ENCODE data around the gene STK38. TPM values are rescaled to one million over a fixed set of nuclear protein-coding genes. Genes with fewer than 3 reads are reported as not detected.
"Not testable (repeated sequence)": the region's sequence is repeated elsewhere in the genome, so short reads cannot be mapped to it uniquely, and the experiment has no call there.

Gene STK38
- total RNA-seq, 1 donor from 2014 or later: 50.1 TPM

DNA sequence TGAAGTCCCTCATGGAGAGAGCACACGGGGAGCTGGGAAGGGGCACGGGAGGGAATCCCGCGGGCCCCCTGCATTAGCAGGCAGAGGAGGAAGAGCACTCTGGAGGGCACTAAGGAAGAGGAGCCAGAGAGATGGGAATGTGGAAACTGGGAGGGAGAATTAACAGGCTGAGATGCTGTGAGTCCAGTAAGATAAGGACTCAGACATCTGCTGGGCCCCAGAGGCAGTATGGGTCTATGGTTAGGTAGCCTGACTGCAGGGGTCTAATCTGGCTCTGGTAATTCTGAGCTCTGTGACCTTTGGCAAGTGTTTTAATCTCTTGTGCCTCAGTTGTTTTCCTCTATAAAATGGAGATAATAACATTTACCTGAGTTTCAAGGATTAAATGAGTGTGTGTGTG is 31.2 kb upstream of the STK38 start:
- TF ChIP-seq, protein P1, sequence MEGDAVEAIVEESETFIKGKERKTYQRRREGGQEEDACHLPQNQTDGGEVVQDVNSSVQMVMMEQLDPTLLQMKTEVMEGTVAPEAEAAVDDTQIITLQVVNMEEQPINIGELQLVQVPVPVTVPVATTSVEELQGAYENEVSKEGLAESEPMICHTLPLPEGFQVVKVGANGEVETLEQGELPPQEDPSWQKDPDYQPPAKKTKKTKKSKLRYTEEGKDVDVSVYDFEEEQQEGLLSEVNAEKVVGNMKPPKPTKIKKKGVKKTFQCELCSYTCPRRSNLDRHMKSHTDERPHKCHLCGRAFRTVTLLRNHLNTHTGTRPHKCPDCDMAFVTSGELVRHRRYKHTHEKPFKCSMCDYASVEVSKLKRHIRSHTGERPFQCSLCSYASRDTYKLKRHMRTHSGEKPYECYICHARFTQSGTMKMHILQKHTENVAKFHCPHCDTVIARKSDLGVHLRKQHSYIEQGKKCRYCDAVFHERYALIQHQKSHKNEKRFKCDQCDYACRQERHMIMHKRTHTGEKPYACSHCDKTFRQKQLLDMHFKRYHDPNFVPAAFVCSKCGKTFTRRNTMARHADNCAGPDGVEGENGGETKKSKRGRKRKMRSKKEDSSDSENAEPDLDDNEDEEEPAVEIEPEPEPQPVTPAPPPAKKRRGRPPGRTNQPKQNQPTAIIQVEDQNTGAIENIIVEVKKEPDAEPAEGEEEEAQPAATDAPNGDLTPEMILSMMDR (conservative IDR thresholded peaks at IDR 0.05): no peak
- Mint-ChIP-seq H3K27ac (peak overlapping the region; percentile 93), H3K36me3 (no peaks in the 10 kb centered on the region)

DNA sequence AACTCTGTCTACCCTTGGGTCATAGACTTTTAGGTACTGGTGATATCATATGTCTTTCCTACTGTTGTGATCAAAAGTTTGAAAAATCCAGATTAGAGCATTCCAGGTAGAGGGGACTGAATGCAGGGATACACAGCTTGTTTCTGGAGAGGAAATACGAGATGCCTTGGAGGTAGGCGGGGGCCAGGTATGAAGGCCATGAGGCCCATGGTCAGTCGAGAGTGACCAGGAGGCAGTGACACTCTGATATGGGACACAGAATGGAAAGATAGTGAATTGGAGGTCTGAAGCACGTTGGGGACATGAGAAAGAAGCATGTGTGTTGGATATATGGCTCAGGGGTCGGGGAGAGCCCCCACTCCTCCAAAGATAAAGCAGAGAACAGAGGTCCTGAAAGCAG is 30.8 kb upstream of the STK38 start:
- H3K36me3 Mint-ChIP-seq: no peaks in the 10 kb centered on the region
- no peaks in the 10 kb centered on the region for H3K27me3 Mint-ChIP-seq
- no peak overlapping the region for H3K4me3 Mint-ChIP-seq
- H3K27ac Mint-ChIP-seq: peak overlapping the region; percentile 93
- TF ChIP-seq, protein P1 (conservative IDR thresholded peaks at IDR 0.05): no peak
- H3K9me3 Mint-ChIP-seq: no peaks in the 10 kb centered on the region
- H3K4me1 Mint-ChIP-seq (ENCODE audit: unreplicated experiment): peaks cover 17% of the 10 kb centered on the region
- no peak for DNase-seq (ENCODE audit: extremely low spot score, unreplicated experiment)

More for the DNA sequence above, 31.2 kb upstream of the STK38 start:
- Mint-ChIP-seq H3K4me1 (ENCODE audit: unreplicated experiment) (peaks cover 17% of the 10 kb centered on the region), H3K27me3 (no peaks in the 10 kb centered on the region), H3K9me3 (no peaks in the 10 kb centered on the region), H3K4me3 (no peak overlapping the region)
- DNase-seq (ENCODE audit: extremely low spot score, unreplicated experiment): no peak

DNA sequence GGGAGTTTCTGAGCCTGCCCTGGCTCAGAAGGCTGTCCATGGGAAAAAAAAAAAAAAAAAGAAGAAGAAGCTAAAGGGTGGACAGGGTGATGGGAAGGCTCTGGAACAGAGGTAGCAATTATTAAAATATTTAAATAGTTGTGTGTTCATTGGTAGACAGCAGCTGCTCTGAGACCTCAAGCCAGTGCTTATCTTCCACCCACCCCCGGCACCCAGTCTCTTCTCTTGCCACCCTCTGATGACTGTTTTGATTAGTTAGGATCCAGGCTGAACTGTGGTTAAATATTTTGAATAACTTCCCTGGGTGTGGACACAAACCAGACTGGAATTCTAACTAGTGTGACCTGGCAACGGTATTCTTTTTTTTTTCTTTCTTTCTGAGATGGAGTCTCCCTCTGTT is 30.0 kb upstream of the STK38 start:
- DNase-seq (ENCODE audit: extremely low spot score, unreplicated experiment): no peak
- no peaks in the 10 kb centered on the region for H3K27me3 Mint-ChIP-seq
- peak overlapping the region; percentile 93 for H3K27ac Mint-ChIP-seq
- no peaks in the 10 kb centered on the region for H3K9me3 Mint-ChIP-seq
- TF ChIP-seq, protein P1 (conservative IDR thresholded peaks at IDR 0.05): no peak
- H3K36me3 Mint-ChIP-seq: no peaks in the 10 kb centered on the region
- peak overlapping the region; percentile 50 for H3K4me3 Mint-ChIP-seq
- peaks cover 17% of the 10 kb centered on the region for H3K4me1 Mint-ChIP-seq (ENCODE audit: unreplicated experiment)

DNA sequence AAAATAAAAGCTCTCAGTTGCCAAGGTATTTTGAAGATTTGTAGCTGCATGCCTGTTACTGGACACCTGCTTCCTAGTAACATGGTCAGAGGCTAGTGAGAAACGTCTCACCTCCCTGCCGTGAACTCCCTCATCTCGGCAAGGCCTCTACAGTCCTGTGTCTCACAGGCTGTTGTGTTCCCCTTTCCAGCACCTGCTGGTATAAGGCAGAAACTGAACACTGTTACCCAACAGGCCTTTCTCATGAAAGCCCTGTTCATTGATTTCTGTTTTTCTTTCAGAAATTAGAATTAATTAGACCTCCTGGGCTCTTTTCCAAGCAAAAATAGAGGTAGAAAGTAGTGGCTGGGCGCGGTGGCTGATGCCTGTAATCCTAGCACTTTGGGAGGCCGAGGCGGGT is 29.3 kb upstream of the STK38 start:
- Mint-ChIP-seq H3K4me1 (ENCODE audit: unreplicated experiment) (peaks cover 17% of the 10 kb centered on the region), H3K4me3 (no peak overlapping the region), H3K27me3 (no peaks in the 10 kb centered on the region), H3K27ac (peak overlapping the region; percentile 93), H3K9me3 (no peaks in the 10 kb centered on the region), H3K36me3 (no peaks in the 10 kb centered on the region)
- TF ChIP-seq, protein P1 (conservative IDR thresholded peaks at IDR 0.05): no peak
- no peak for DNase-seq (ENCODE audit: extremely low spot score, unreplicated experiment)

DNA sequence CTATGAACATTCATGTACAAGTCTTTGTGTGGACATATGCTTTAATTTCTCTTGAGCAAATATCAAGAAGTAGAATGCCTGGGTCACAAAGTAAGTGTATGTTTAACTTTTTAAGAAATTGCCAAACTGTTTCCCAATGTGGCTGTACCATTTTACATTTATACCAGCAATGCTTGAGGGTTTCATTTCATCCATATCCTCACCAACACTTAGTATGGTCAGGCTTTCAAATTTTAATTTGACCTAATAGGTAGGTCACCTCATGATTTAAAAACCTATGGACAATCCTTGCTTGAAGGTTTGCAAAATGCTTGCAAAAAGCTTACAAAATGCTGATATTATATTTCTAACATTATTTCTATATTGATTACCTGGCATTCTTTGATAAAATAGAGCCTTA is 27.4 kb upstream of the STK38 start:
- Mint-ChIP-seq H3K27ac (no peak overlapping the region), H3K4me3 (no peak overlapping the region), H3K9me3 (no peaks in the 10 kb centered on the region), H3K4me1 (ENCODE audit: unreplicated experiment) (peaks cover 14% of the 10 kb centered on the region), H3K36me3 (no peaks in the 10 kb centered on the region), H3K27me3 (no peaks in the 10 kb centered on the region)
- TF ChIP-seq, protein P1 (conservative IDR thresholded peaks at IDR 0.05): no peak
- no peak for DNase-seq (ENCODE audit: extremely low spot score, unreplicated experiment)

DNA sequence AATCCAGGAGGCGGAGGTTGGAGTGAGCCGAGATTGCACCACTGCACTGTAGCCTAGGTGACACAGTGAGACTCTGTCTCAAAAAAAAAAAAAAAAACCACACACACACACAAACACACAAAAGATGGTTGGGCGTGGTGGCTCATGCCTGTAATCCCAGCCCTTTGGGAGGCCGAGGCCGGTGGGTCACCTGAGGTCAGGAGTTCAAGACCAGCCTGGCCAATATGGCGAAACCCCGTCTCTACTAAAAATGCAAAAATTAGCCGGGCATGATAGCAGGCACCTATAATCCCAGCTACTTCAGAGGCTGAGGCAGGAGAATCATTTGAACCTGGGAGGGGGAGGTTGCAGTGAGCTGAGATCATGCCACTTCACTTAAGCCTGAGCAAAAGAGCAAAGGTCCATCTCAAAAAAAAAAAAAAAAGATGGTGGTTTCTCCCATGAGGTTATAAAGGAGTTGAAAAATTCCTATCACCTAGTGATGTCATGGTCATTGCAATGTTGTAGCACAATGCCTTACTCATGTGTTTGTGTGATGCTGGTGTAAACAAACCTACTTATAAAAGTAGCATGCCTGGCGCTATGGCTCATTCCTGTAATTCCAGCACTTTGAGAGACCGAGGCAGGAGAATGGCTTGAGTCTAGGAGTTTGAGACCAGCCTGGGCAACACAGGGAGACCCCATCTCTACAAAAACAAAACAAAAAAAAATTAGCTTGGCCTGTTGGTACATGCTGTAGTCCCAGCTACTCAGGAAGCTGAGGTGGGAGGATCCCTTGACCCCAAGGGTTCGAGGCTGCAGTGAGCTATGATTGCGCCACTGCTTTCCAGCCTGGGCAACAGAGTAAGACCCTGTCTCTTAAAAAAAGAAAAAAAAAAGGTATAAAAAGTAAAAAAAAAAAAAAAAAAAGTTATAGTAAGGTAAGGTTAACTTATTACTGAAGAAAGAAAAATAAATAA is 25.4 kb upstream of the STK38 start:
- H3K4me3 Mint-ChIP-seq; DNase-seq (ENCODE audit: extremely low spot score, unreplicated experiment); H3K36me3 Mint-ChIP-seq; H3K27me3 Mint-ChIP-seq; H3K9me3 Mint-ChIP-seq; H3K27ac Mint-ChIP-seq; H3K4me1 Mint-ChIP-seq (ENCODE audit: unreplicated experiment): not testable (repeated sequence)
